Left colon (tissue), 2 donors: ENCODE data around the gene SLCO2A1. TPM values are rescaled to one million over a fixed set of nuclear protein-coding genes. Genes with fewer than 3 reads are reported as not detected.

ENCODE experiments used
- ATAC-seq: fragments of 200-7000 bp; cut with Tn5 transposase; one replicate; pipeline ENCODE4 v1.9.1; 2020; ENCODE audit warnings: mild to moderate bottlenecking, moderate library complexity
- DNase-seq, 2 donors: peaks; one replicate each; pipeline ENCODE4 v3.0.0-alpha.2; 2020
- intact Hi-C, 2 donors: fragments of 100-400 bp; cut with DNase I in 1 of 2; cut with micrococcal nuclease in 1 of 2; formaldehyde crosslinking; loops; one replicate each; pipeline versions ENCODE4 v1.11.2 to v1.14.0; 2022; cut with DNase I, micrococcal nuclease
- total RNA-seq, 2 donors: library from RNA; stranded (reverse); fragmentation: NEBNext Ultra II Directional; extraction: Animal tissue kit (Norgen Biotek cat#: 25700); gene quantifications; one replicate each; pipeline ENCODE4 v1.2.1, GENCODE V29; 2021
- donor health status: DM: no; HTN: no; CAD: no.
- donor health status: DM: yes; HTN: yes; CAD: no.

SLCO2A1 gene
- total RNA-seq, 2 donors from 2014 or later: 50.6 to 57.7 TPM

DNA sequence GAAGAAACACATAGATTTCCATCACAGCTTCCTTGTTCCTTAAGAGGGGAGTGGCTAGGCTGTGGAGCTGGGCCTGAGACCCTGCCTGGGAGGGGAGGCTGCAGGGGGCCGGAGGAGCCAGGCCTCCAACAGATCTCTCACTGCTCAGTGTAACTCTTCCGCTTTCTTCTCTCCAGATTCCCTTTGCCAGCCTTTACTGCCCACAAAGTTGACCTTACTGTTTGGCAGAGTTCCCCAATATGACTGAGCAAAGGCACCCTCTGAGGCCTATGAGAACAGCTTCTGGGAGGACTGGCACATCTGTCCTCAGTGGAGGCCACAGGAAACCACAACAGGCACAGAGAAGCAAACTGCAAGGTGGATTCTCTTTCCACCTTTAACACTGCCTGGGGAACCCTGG lies 38.1 kb downstream of the SLCO2A1 start:
- DNase-seq (no peak), ATAC-seq (no peak)
- intact Hi-C loops: no loop called here

DNA sequence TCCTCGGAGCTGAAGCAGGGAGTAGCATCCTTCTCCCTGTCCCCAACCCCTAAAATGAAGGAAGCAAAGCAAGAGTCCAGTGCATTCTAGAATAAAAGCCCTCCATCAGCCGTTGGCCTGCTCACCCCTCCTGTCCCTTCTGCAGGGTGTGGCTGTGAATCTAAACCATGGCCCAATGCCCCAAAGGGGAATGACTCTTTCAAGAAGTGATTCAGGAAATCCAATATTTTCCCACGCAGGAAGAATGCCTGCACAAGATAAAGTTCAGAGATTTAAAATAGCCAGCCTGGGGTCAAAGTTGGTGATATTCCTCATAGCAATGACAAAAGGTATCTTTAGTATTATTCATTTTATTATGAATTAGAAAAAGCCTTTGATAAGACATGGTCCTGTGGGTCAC lies 38.5 kb downstream of the SLCO2A1 start:
- intact Hi-C loops: no loop called here
- no peak for ATAC-seq
- DNase-seq: no peak

DNA sequence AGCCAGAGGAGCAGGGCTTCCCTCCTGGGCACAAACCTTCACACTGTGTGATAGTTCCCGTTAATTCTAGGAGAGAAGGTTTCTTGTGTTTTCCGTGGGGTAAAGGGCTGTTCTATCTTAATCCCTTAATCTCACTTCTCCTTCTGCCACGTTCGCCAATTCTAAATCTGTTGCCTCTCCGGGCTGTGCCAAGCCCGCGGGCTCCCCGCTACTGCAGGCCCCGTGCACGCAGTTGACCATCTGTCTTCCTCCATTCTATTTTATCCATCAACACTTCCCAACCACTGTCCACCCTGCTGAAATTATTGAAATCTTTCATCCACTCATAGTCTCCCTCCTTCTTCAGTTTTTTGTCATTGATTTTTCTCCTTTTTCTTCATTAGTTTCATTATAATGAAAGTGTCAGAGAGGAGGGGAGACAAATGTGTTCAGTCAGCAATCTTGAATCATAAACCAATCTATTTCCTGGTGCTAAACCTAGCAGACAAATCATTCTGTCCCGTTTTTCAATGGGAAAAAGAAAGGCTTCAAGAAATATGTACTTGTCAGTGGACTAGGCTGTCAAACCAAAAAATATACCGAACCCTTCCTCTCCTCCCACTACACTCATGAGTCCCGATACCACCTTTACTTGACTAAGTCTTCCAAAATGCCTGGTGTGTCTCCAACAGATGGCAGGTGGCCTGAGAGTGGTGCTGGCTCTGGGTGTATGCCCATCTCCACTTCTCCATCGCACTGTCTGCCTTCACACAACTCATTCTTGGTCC lies 39.6 kb downstream of the SLCO2A1 start:
- no peak for DNase-seq
- ATAC-seq: no peak
- intact Hi-C loops: no loop called here

GRCh38 chr3:133988631-133989161 lies 41.0 kb downstream of the SLCO2A1 start:
- peak; percentile 41 for ATAC-seq

GRCh38 chr3:133987948-133988484 lies 41.7 kb downstream of the SLCO2A1 start:
- intact Hi-C loops: no loop called here
- DNase-seq: no peak
- ATAC-seq: peak; percentile 46

More at GRCh38 chr3:133988631-133989161, 41.0 kb downstream of the SLCO2A1 start:
- intact Hi-C loops: no loop called here
- DNase-seq: no peak

DNA sequence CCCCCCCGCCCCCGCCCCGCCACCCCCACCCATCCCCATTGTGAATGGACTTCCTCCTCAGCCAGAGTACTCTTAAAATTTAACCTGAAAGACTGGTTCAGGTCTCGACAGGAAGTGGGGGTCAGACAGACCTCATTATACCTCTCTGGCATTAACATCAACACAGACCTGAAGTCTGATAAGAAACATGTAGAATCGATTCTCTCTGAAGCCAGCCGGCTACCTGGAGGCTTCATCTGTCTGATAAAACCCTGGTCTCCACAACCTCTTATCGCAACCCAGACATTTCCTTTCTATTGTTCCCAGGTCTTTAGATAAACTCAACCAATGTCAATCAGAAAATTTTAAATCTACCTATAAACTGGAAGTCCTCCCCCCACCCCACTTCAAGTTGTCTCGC lies 42.6 kb downstream of the SLCO2A1 start:
- intact Hi-C loops: no loop called here
- DNase-seq (no peak), ATAC-seq (no peak)

GRCh38 chr3:133986311-133986710 lies 43.4 kb downstream of the SLCO2A1 start:
- intact Hi-C loops: no loop called here
- DNase-seq (no peak), ATAC-seq (no peak)

DNA sequence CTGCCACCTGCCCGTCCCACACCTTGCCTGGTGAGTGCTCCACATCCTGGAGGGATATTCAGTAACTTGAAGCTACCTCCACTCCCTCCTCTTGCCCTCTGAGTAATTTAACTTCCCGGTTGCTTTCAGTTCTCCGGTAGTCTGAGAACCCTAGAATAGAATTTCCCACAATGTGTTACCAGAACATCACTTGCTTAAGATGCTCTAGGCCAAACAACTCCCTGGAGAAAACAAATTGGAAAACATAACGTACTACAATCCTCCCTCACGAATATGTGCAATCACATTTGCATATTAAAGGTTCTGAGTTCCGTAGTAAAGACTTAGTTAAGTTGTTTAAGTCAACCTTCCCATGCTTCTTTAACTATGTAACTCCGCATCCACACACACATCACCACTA lies 44.8 kb downstream of the SLCO2A1 start:
- DNase-seq (no peak), ATAC-seq (no peak)
- intact Hi-C loops: no loop called here

GRCh38 chr3:133983576-133984560 lies 45.9 kb downstream of the SLCO2A1 start:
- no peak for ATAC-seq
- intact Hi-C loops: no loop called here
- no peak for DNase-seq

GRCh38 chr3:133983126-133983525 lies 46.6 kb downstream of the SLCO2A1 start:
- DNase-seq (no peak), ATAC-seq (no peak)
- intact Hi-C loops: no loop called here

DNA sequence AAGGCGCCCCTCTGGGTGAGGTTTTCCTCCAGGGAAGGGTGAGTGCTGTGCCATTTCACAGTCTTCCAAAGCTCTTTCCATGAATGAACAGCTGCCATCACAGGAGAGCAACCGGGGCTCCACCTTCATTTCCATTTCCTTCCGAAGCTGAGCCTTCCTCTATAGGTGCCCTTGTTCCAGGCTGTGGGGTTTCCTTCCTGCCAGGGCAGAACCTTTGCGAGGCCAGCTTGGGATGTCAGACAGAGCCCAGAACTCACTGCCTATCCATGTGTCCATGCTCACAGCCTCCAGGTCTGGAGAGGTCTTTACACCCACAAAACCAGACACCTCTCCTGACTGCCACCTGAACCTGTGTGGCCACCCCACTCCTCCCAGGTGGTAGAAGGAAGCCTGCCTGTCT lies 49.2 kb downstream of the SLCO2A1 start:
- DNase-seq (no peak), ATAC-seq (no peak)
- intact Hi-C loops: no loop called here

DNA sequence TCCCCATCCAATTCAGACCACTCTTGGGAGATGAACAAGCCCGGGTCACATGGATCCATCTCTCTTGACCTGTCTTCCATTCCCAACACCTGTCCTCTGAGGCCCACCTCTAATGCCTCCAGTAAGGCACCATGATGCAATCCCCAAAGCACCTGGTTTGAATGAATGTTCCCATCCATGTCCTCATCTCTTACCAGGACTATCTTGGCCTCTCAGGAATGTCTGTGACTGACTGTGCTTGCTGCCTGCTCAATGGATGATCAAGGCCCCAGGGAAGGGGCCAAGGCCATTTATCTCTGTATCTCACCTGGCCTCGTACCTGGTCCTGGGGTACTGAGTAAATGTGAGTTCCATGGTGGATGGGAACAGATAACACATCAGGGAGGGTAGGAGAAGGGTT lies 49.7 kb downstream of the SLCO2A1 start:
- intact Hi-C loops: no loop called here

GRCh38 chr3:133979553-133979952 lies 50.2 kb downstream of the SLCO2A1 start:
- DNase-seq: no peak
- intact Hi-C loops: no loop called here
- ATAC-seq: no peak

More for the DNA sequence above, 49.7 kb downstream of the SLCO2A1 start:
- ATAC-seq: no peak
- DNase-seq: no peak

DNA sequence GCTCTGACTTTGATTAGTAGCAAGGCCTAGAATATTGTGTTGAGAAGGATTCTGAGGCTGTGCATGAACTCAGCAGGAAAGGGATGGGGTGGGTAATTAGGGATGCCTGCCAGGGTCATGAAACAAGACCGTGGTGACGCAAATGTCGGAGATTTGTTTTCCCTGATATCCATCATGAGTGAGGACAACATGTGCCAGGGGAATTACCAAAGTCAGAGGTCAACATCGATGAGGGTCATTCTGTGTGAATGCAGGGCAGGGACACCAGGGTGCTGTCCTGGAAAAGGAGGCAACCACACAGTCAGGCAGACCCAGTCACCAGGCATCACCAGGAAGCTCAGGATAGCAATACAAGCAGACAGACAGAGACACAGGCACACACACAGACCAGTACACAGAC lies 52.2 kb downstream of the SLCO2A1 start:
- DNase-seq: no peak
- intact Hi-C loops: no loop called here
- no peak for ATAC-seq

DNA sequence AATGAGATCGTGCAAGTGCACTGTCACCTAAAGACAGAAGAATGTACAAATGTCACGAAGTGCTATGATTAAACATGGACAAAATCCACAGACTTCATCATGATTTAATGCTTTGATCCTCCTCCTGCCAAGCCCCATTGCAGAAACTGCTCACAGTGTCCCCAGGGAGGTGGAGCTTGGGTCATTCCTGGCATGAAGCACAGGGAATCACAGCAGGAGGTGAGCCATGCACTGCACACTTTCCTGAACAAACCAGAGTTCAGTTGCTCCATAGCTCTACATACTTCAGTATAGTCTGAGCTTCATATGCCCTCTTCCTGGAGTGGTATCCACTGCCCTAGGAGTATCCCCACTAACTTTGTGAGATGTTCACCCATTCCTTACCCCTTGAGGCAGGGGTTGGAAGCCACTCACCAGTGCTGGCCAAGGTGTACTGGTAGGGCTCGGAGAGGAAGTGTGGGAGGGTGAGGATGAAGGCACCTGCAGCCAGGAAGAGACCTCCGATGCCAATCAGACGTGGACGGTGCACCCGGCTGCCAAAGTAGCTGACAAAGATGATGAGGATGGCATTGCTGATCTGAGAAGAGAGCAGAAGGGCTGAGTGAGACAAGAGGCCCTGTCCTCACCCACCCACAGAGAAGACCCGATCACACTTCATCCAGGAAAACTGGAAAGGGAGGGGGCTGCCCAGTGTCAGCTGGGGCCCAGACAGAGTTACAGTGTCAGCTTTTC lies 56.3 kb downstream of the SLCO2A1 start:
- DNase-seq: no peak
- intact Hi-C loops: no loop called here
- no peak for ATAC-seq

GRCh38 chr3:133972156-133972555 lies 57.6 kb downstream of the SLCO2A1 start:
- DNase-seq: no peak
- no peak for ATAC-seq
- intact Hi-C loops: no loop called here

- ATAC-seq (no peak), DNase-seq (no peak)
- intact Hi-C loops: no loop called here
Observed at GRCh38 chr3:133970916-133971315, 58.8 kb downstream of the SLCO2A1 start.

GRCh38 chr3:133970339-133970738 lies 59.4 kb downstream of the SLCO2A1 start:
- intact Hi-C loops: no loop called here
- DNase-seq (no peak), ATAC-seq (peak; percentile 36)
